Measurements from ENCODE around the gene TAF4. TPM values are rescaled to one million over a fixed set of nuclear protein-coding genes. Genes with fewer than 3 reads are reported as not detected.

The TAF4 gene
- polyA plus RNA-seq, 1 donor from 2014 or later = 10.2 TPM

DNA sequence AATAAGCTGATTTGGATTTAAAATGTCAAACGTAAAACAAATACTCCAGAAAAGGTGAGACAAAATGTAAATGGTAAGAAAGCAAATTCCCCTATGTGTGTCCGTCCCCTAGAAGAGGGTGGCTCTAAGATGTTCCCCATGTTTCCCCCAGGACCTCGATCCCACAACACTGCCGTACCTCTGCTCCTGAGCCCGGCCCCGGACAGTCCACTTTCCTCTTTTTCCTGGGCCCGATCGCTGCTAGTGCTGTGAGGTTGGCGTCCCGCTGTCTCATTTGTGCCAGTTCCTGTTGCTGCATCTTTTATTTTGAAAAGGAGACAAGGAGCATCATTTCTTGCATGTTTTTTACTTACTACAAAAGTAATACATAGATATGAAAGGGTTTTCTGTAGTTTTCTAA is 68.3 kb downstream of the TAF4 start:
- Histone ChIP-seq H3K9me2 (ENCODE audit: insufficient read depth, low read length) (no peaks in the 10 kb centered on the region), H3F3A (ENCODE audit: insufficient read depth, low read length, poor library complexity, severe bottlenecking) (no peaks in the 10 kb centered on the region), H2AFZ (ENCODE audit: low read depth, low read length) (no peak overlapping the region), H3K27me3 (ENCODE audit: insufficient read depth, low read depth, low read length) (no peaks in the 10 kb centered on the region), H3K4me2 (ENCODE audit: low read length) (no peak overlapping the region), H4K20me1 (ENCODE audit: insufficient read depth) (no peaks in the 10 kb centered on the region), H3K9ac (ENCODE audit: low read length) (no peak overlapping the region), H3K9me3 (ENCODE audit: low read length) (no peaks in the 10 kb centered on the region), H3K27ac (ENCODE audit: low read length) (no peak overlapping the region), H3K79me2 (replicated peaks; ENCODE audit: insufficient read depth, low read length) (no peaks in the 10 kb centered on the region), H3K4me3 (ENCODE audit: low read length) (no peak overlapping the region), H3K36me3 (ENCODE audit: insufficient read depth, low read length) (peaks cover 25% of the 10 kb centered on the region)
- TF ChIP-seq POLR2AphosphoS5 (IDR thresholded peaks at IDR 0.05) = no peak
- no peak for TF ChIP-seq MXI1 (conservative IDR thresholded peaks at IDR 0.05; ENCODE audit: poor library complexity, severe bottlenecking)
- TF ChIP-seq, protein P1, sequence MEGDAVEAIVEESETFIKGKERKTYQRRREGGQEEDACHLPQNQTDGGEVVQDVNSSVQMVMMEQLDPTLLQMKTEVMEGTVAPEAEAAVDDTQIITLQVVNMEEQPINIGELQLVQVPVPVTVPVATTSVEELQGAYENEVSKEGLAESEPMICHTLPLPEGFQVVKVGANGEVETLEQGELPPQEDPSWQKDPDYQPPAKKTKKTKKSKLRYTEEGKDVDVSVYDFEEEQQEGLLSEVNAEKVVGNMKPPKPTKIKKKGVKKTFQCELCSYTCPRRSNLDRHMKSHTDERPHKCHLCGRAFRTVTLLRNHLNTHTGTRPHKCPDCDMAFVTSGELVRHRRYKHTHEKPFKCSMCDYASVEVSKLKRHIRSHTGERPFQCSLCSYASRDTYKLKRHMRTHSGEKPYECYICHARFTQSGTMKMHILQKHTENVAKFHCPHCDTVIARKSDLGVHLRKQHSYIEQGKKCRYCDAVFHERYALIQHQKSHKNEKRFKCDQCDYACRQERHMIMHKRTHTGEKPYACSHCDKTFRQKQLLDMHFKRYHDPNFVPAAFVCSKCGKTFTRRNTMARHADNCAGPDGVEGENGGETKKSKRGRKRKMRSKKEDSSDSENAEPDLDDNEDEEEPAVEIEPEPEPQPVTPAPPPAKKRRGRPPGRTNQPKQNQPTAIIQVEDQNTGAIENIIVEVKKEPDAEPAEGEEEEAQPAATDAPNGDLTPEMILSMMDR (IDR thresholded peaks at IDR 0.05; ENCODE audit: poor library complexity, severe bottlenecking) = no peak
- TF ChIP-seq SMC3 (conservative IDR thresholded peaks at IDR 0.05; ENCODE audit: poor library complexity) = no peak
- TF ChIP-seq RAD21 (conservative IDR thresholded peaks at IDR 0.05) = no peak
- TF ChIP-seq, protein P2, sequence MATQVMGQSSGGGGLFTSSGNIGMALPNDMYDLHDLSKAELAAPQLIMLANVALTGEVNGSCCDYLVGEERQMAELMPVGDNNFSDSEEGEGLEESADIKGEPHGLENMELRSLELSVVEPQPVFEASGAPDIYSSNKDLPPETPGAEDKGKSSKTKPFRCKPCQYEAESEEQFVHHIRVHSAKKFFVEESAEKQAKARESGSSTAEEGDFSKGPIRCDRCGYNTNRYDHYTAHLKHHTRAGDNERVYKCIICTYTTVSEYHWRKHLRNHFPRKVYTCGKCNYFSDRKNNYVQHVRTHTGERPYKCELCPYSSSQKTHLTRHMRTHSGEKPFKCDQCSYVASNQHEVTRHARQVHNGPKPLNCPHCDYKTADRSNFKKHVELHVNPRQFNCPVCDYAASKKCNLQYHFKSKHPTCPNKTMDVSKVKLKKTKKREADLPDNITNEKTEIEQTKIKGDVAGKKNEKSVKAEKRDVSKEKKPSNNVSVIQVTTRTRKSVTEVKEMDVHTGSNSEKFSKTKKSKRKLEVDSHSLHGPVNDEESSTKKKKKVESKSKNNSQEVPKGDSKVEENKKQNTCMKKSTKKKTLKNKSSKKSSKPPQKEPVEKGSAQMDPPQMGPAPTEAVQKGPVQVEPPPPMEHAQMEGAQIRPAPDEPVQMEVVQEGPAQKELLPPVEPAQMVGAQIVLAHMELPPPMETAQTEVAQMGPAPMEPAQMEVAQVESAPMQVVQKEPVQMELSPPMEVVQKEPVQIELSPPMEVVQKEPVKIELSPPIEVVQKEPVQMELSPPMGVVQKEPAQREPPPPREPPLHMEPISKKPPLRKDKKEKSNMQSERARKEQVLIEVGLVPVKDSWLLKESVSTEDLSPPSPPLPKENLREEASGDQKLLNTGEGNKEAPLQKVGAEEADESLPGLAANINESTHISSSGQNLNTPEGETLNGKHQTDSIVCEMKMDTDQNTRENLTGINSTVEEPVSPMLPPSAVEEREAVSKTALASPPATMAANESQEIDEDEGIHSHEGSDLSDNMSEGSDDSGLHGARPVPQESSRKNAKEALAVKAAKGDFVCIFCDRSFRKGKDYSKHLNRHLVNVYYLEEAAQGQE (IDR thresholded peaks at IDR 0.05; ENCODE audit: borderline replicate concordance) = no peak
- no peak for TF ChIP-seq TAF1 (IDR thresholded peaks at IDR 0.05; ENCODE audit: low read depth)
- TF ChIP-seq EP300 (conservative IDR thresholded peaks at IDR 0.05; ENCODE audit: poor library complexity, severe bottlenecking) = no peak

DNA sequence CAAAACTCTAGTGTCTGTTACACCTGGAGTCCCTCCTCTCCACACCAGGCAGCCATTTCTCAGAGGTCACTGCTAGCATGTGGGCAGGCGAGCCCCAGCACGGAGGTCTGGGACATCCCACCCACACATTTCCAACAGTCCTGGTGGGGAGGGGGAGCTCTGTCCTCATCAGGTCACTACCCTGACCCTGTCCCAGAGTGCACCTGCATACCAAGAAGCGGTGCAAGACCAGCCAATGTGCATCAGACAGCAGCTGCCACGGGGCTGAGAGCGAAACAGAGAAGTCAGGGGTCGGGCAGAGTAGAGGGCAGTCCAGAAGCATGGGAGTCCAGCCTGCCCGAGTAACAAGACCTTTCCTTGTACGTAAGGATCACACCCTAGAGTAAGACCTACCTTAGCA is 71.1 kb downstream of the TAF4 start:
- Histone ChIP-seq H3K9me3 (ENCODE audit: low read length) (no peaks in the 10 kb centered on the region), H3K36me3 (ENCODE audit: insufficient read depth, low read length) (peaks cover 21% of the 10 kb centered on the region)

More for the DNA sequence above, 71.1 kb downstream of the TAF4 start:
- Histone ChIP-seq H3K9me2 (ENCODE audit: insufficient read depth, low read length) (no peaks in the 10 kb centered on the region), H3K9ac (ENCODE audit: low read length) (no peak overlapping the region), H3K4me3 (ENCODE audit: low read length) (no peak overlapping the region), H2AFZ (ENCODE audit: low read depth, low read length) (no peak overlapping the region), H3K27ac (ENCODE audit: low read length) (no peak overlapping the region), H3K4me2 (ENCODE audit: low read length) (no peak overlapping the region), H3F3A (ENCODE audit: insufficient read depth, low read length, poor library complexity, severe bottlenecking) (no peaks in the 10 kb centered on the region), H3K79me2 (replicated peaks; ENCODE audit: insufficient read depth, low read length) (no peaks in the 10 kb centered on the region), H3K27me3 (ENCODE audit: insufficient read depth, low read depth, low read length) (no peaks in the 10 kb centered on the region), H4K20me1 (ENCODE audit: insufficient read depth) (no peaks in the 10 kb centered on the region)
- TF ChIP-seq, protein P1 (IDR thresholded peaks at IDR 0.05; ENCODE audit: poor library complexity, severe bottlenecking) = no peak
- TF ChIP-seq MXI1 (conservative IDR thresholded peaks at IDR 0.05; ENCODE audit: poor library complexity, severe bottlenecking) (no peak), EP300 (conservative IDR thresholded peaks at IDR 0.05; ENCODE audit: poor library complexity, severe bottlenecking) (no peak), SMC3 (conservative IDR thresholded peaks at IDR 0.05; ENCODE audit: poor library complexity) (no peak), POLR2AphosphoS5 (IDR thresholded peaks at IDR 0.05) (no peak), RAD21 (conservative IDR thresholded peaks at IDR 0.05) (no peak), TAF1 (IDR thresholded peaks at IDR 0.05; ENCODE audit: low read depth) (no peak), EZH2 (IDR thresholded peaks at IDR 0.05; ENCODE audit: borderline replicate concordance, insufficient read depth, low read length, poor library complexity, severe bottlenecking) (no peak)
- TF ChIP-seq, protein P2 (IDR thresholded peaks at IDR 0.05; ENCODE audit: borderline replicate concordance) = no peak
